Measurements from ENCODE around the gene DPH2.

Gene DPH2

DNA sequence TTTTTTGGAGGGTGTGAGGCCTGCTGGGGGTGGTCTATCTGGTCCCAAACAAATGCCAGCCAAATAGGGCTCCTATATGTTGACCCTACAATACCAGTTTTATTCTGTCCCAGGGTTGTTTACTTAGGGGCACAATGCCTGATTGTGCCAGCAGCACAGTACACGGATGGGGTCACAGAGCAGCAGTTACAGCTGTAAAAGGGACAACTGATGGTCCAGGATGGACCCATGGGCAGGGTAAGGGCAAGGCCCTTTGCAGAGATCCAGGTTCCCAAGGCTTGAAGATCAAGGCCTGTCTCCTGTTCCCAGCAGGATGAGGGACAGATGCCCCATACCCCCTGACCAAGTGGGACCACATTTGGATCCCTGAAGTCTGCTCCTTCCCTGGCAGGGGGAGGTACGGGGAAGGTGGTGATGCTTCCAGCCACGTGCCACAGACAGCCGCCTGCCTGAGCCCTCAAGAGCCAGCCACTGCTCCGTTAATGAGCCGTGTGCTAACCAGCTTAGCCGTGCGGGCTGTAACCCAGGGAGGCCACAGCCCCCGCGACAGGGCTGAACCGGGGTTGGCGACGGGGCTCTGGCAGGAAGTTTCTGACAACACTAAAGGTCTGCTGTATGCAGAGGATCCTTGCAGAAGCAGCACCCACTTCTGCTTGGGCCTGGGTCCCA lies 43.3 kb downstream of the DPH2 start:
- TF ChIP-seq, protein P1, sequence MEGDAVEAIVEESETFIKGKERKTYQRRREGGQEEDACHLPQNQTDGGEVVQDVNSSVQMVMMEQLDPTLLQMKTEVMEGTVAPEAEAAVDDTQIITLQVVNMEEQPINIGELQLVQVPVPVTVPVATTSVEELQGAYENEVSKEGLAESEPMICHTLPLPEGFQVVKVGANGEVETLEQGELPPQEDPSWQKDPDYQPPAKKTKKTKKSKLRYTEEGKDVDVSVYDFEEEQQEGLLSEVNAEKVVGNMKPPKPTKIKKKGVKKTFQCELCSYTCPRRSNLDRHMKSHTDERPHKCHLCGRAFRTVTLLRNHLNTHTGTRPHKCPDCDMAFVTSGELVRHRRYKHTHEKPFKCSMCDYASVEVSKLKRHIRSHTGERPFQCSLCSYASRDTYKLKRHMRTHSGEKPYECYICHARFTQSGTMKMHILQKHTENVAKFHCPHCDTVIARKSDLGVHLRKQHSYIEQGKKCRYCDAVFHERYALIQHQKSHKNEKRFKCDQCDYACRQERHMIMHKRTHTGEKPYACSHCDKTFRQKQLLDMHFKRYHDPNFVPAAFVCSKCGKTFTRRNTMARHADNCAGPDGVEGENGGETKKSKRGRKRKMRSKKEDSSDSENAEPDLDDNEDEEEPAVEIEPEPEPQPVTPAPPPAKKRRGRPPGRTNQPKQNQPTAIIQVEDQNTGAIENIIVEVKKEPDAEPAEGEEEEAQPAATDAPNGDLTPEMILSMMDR (IDR thresholded peaks at IDR 0.05; ENCODE audit: low read depth, low read length, missing control alignments) = no peak
- DNase-seq = no peak
- Histone ChIP-seq H3K4me3 (ENCODE audit: low read depth, low read length) (no peak overlapping the region), H3K27ac (no peak overlapping the region), H3K36me3 (replicated peaks) (no peaks in the 10 kb centered on the region), H3K27me3 (replicated peaks) (no peaks in the 10 kb centered on the region)
- in situ Hi-C loops (cut with HindIII; ENCODE audit: low pct_ligation_motif_present, low sequenced_read_pairs) = no loop called here

DNA sequence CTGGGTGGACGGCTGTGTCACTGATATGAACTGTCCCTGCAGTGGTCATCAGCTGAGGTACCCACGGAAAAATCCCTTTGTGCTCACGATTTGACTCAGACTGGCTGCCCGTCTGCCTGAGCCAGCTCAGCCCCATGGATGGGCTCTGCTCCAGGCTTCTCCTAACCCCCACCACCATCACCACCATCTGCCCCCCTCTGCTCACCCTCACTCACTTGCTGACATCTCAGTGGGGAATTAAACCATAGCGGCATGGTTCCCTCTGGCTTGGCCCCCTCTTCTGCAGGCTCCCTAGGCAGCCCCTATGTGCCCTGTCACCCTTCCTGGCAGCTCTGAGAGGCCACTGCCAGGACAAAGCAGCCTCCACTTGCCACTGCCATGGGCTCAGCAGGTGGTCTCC lies 44.1 kb downstream of the DPH2 start:
- TF ChIP-seq, protein P1 (IDR thresholded peaks at IDR 0.05; ENCODE audit: low read depth, low read length, missing control alignments) = no peak
- H3K36me3 ChIP-seq (replicated peaks) = no peaks in the 10 kb centered on the region

DNA sequence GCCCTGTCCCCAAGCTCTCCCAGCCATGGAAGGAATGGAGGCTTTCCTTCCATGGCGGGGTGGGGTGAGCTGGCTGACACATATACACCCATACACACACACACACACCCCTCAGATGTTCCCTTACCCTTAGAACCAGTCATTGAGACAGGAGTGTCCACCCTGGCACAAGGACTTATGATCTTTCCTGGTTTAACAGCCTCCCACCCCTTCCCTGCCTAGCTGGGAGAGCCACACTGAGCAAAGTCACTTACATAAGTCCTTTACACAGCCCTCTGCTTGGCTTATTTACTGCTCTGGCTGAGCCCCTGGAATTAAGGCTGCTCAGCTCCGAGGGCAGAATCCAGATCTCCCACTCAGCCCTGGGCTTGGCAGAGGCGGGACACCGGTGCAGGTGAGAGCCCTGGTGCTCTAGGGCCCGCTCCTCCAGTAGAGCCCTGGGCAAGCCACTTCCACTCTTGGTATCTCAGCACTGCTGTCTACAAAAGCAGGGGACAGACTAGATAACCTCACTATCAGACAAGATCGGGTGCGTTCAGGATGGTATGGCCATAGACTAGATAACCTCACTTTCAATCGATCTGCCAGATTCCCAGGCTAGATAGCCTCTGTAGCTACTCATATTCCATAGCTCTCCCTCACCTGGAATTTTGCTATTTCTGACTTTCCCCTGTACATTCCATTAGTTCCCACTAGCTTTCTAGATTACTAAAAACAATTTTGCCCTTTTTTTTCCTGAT lies 44.7 kb downstream of the DPH2 start:
- in situ Hi-C loops (cut with HindIII; ENCODE audit: low pct_ligation_motif_present, low sequenced_read_pairs) = no loop called here
- TF ChIP-seq, protein P1 (IDR thresholded peaks at IDR 0.05; ENCODE audit: low read depth, low read length, missing control alignments) = no peak
- Histone ChIP-seq H3K27me3 (replicated peaks) (no peaks in the 10 kb centered on the region), H3K36me3 (replicated peaks) (no peaks in the 10 kb centered on the region), H3K4me3 (ENCODE audit: low read depth, low read length) (no peak overlapping the region), H3K27ac (no peak overlapping the region)
- no peak for DNase-seq

More for the DNA sequence above, 44.1 kb downstream of the DPH2 start:
- Histone ChIP-seq H3K27ac (no peak overlapping the region), H3K4me3 (ENCODE audit: low read depth, low read length) (no peak overlapping the region), H3K27me3 (replicated peaks) (no peaks in the 10 kb centered on the region)
- in situ Hi-C loops (cut with HindIII; ENCODE audit: low pct_ligation_motif_present, low sequenced_read_pairs) = no loop called here
- DNase-seq = no peak

DNA sequence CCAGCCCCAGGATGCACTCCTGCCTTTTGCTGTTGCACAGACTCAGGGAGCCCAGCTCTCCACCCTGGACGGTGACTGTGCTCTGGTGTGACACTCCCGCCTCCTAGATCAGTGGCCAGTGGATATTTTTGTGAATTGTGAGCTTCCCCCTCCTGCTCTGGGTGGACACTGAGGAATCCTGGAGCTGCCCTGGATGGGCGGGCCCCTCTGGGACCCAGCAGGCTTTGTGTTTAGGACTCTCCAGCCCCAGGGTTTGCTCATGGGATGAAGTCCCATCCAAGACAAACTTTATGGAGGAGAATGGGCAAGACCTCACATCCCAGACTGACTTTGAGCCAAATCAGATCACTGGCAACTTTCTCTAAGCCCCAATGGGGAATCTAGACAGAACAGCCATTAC lies 45.4 kb downstream of the DPH2 start:
- TF ChIP-seq, protein P1 (IDR thresholded peaks at IDR 0.05; ENCODE audit: low read depth, low read length, missing control alignments) = no peak
- no peak for DNase-seq
- in situ Hi-C loops (cut with HindIII; ENCODE audit: low pct_ligation_motif_present, low sequenced_read_pairs) = no loop called here
- no peaks in the 10 kb centered on the region for H3K36me3 ChIP-seq (replicated peaks)
- H3K27ac ChIP-seq = no peak overlapping the region
- H3K4me3 ChIP-seq (ENCODE audit: low read depth, low read length) = no peak overlapping the region
- H3K27me3 ChIP-seq (replicated peaks) = no peaks in the 10 kb centered on the region

DNA sequence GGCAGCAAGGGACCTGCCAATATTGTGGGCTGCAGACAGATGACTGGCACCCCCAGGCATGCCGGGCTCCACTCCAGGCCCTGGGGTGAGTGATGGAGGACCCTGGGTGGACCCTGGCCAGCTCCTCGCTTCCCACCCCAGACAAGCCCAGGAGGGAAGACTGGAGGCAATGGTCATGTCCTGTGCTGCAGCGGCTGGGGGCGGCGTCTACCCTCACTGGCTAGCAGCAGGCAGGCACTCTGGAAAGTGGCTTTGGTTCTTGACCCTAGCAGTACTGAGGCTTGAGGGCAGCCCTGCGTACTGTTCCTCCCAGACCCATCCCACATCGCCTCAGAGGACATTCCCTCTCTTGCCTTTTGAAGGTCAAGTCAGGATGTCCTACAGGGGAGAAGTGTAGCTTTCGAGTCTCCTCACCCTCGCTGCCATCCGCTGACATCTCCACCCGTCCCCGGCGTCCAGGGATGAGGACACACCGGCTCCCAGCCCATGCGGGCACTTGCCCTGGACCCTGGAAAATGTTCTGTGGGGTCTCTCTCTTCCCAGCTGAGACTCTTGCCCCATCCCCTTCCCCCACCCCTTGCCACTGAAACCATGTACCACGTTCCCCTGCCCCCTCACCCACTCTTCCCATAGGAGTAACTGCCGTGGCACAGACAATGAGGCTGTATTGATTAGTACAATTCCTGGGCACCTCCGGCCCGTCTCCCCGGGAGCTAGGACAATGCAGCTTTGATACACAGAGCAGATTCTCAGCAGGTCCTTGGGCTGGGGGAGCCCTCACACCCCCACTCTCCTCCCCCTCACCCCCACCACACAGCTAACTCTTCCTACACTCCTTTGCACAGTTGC lies 46.5 kb downstream of the DPH2 start:
- no peak for DNase-seq
- TF ChIP-seq, protein P1 (IDR thresholded peaks at IDR 0.05; ENCODE audit: low read depth, low read length, missing control alignments) = no peak
- in situ Hi-C loops (cut with HindIII; ENCODE audit: low pct_ligation_motif_present, low sequenced_read_pairs) = no loop called here
- Histone ChIP-seq H3K36me3 (replicated peaks) (no peaks in the 10 kb centered on the region), H3K27me3 (replicated peaks) (no peaks in the 10 kb centered on the region), H3K27ac (no peak overlapping the region), H3K4me3 (ENCODE audit: low read depth, low read length) (no peak overlapping the region)
